AG10803 (cell line): ENCODE data around the gene BHLHE40.

Experiments
- DNase-seq: peaks from one replicate; pipeline ENCODE4 v3.0.0; 2010; ENCODE audit warnings: low read depth
- H3K4me3 ChIP-seq: 2 replicates; pipeline ENCODE4 v1.5.1; 2011; ENCODE audit warnings: mild to moderate bottlenecking, low read length, control low read depth
- TF ChIP-seq, protein P1 (sequence below): conservative IDR thresholded peaks from 2 replicates; pipeline ENCODE4 v1.5.1; 2011; ENCODE audit warnings: mild to moderate bottlenecking, low read length, control low read depth, inconsistent platforms

BHLHE40 gene

DNA sequence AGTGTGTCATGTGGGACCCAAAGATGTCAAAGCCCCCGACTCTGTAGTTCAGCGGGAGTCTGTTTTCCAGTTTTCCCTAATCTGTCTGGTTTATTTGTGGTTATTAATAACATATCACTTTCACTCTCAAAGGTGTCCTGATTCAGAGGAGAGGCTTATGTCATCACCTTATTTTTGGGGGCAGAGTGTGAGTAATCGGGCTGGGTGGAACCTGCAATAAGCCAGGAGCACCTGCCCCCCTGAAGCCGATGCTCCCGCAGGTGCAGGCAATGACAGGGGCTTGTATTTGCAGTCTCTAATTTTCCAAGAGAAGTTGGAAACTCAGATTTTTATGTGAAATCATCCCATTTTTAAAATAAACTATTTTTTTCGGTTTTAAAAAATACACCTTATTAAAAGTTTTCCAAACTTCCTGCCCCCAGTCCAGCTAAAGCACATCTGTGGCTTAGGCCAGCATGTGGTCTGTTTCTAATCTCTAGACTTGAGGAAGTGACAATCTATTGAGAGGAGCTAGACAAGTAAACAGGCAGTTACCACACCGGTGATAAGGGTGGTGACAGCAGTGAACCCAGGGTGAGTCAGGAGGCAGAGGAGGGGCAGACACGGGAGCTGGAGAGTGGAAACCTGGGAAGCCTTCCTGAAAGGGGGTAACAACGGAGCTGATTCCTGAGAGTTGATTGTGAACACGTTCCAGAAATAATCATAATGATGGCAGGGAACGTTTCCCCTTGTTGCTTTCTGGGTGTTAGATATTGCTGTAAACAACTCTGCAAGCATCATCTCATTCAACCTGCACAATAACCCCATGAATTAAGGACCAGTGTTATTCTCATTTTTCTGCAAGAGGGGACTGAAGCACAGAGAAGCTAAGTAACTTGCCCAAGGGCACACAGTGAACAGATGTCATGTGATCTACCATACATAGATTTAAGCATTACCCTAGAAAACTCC lies 37.2 kb downstream of the BHLHE40 start:
- DNase-seq, result peak; percentile 42
- TF ChIP-seq, protein P1, sequence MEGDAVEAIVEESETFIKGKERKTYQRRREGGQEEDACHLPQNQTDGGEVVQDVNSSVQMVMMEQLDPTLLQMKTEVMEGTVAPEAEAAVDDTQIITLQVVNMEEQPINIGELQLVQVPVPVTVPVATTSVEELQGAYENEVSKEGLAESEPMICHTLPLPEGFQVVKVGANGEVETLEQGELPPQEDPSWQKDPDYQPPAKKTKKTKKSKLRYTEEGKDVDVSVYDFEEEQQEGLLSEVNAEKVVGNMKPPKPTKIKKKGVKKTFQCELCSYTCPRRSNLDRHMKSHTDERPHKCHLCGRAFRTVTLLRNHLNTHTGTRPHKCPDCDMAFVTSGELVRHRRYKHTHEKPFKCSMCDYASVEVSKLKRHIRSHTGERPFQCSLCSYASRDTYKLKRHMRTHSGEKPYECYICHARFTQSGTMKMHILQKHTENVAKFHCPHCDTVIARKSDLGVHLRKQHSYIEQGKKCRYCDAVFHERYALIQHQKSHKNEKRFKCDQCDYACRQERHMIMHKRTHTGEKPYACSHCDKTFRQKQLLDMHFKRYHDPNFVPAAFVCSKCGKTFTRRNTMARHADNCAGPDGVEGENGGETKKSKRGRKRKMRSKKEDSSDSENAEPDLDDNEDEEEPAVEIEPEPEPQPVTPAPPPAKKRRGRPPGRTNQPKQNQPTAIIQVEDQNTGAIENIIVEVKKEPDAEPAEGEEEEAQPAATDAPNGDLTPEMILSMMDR, result no peak

DNA sequence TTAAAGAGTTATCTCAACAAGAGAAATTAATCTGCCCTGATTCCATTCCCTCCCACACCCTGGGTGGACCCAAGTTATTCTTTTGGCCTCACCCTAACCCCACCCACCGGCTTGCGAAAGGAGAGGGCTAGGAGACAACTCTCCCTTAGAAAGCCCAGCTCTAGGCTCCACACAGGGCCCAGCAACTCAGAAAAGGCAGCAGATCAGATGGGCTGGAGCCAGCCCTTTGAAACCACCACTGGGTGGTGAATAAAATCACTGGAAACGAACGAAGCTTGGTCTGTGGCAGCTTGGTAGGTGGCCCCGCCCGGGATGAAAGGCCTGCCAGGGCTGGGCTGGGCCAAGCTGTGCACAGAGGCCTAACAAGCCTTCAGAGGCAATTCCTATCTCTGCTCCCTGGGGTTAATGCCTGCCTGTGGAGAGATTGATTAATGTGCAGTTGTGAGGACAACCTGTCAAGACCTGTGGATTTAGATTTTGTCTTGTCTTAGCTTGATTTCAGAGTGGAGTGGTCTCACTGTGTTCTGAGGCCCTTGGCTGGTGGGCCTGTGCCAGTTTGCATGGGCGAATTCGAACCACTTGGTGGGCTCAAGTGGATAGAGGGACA lies 38.8 kb downstream of the BHLHE40 start:
- H3K4me3 ChIP-seq, result no peak overlapping the region
- peak; percentile 71 for DNase-seq
- TF ChIP-seq, protein P1, result 0 out of 2 replicates have a peak, but pooled peaks have one; percentile 3

More for the DNA sequence above, 37.2 kb downstream of the BHLHE40 start:
- no peak overlapping the region for H3K4me3 ChIP-seq

DNA sequence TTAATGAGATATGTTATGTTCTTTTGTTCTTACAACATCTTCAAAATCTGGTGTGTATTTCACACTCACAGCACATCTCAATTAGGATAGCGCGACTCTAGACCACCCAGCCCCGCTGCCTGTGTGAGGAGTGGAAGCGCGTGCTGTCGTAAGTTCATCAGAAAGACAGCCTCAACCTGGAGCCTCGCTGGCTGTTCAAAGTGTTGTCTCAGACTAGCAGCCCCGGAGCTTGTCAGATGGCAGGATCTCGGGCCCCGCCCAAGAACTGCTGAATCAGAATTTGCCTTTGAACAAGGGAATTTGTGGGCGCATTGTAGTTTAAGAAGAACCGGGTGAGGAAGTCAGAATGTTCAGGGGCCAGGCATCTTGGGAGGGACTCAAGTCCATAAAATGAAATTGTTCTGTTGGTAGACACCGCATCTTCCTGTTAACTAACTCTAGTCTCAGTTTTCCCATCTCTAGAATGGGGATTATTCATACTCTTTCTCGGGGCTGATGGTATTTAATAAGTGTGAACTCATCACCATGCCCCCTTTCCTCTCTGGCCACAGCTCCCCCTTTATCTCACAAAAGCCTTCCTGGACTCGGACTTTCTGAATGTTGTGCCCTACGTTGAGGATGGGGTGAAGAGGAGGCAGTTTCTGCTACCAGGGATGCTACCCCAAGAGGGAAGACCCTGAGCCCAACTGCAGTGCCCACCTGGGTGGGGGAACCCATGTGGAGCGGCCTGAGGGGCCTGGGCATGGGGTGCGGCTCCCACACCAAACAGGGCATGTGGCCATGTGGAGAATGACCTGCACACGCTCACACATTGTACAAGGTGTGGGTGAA lies 40.4 kb downstream of the BHLHE40 start:
- TF ChIP-seq, protein P1, result no peak

DNA sequence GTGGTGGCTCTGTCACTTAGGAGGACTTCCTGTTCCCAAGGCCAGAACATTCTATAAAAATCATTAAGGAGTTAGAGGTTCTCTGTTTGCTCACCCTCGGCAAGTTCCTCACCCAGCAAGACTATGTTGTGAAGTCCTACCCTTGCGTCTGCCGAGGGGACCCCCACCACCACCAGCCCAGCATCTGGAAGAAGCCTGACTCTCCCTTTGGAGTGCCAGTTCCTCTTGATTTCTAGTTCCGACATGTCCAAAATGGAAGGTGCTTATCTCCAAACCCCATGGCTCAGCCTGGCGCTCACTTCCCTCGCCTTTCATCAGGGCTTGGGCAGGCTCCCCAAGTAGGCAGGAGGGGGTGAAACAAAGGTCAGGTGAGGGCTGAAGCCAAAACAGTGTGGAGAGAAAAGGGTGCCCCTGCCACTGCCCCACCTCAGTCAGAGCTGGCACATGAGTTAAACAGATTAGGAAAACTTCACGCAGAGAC lies 41.0 kb downstream of the BHLHE40 start:
- H3K4me3 ChIP-seq, result no peak overlapping the region
- no peak for DNase-seq
- TF ChIP-seq, protein P1, result no peak

More for the DNA sequence above, 40.4 kb downstream of the BHLHE40 start:
- no peak for DNase-seq
- no peak overlapping the region for H3K4me3 ChIP-seq

DNA sequence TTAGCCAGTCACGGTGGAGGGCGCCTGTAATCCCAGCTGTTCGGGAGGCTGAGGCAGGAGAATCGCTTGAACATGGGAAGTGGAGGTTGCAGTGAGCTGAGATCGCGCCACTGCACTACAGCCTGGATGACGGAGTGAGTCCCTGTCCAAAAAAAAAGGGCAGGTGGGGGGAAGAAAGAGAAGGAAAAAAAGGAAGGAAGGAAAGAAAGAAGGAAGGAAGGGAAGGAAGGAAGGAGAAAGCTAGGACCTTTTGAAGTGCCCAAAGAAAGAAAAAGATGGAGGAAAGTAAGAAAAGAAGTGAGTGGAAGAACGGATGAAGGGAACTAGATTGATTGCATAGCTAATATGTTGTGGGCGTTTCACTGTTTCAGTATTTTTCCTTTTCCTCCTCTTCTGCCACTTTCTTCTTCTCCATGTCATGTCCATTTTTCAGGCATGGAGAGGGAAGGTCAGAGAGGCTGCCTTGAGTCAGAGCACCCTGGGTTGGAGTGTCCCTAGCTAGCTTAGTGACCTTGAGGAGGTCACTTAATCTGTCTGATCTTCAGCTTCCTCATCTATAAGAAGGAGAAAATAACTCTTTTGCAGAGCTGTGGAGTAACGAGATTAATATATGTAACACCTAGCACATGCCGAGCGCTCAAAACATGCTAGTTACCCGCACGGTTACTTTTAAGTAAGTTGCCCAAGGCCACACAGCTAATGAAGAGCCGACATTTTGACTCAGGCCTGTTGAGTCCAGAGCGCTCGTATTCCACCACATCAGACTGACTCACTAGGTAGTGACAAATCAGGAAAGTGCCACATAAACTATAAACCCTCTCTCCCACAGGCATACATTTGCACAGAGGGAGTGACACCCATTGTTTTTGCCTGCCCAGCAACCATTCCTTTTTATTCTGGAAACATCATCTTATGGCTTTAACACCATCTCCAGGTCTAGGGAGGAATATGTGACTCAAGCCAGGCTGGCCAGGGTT lies 42.2 kb downstream of the BHLHE40 start:
- no peak overlapping the region for H3K4me3 ChIP-seq
- DNase-seq, result peak; percentile 52
- TF ChIP-seq, protein P1, result no peak
